GM18505 (cell line): Measurements from ENCODE around the gene S1PR5.
"Not testable (repeated sequence)": the region's sequence is repeated elsewhere in the genome, so short reads cannot be mapped to it uniquely, and the experiment has no call there.

Experiments
- ATAC-seq: cut with Tn5 transposase; IDR thresholded peaks from one replicate; pipeline ENCODE4 v1.9.1; 2021; ENCODE audit not compliant: unreplicated experiment
- POLR2A ChIP-seq: IDR thresholded peaks from 4 replicates; pipeline ENCODE4 v1.6.1; 2011; ENCODE audit warnings: borderline replicate concordance; ENCODE audit not compliant: insufficient read depth, insufficient read length; ENCODE audit errors: extremely low read depth

Gene S1PR5

DNA sequence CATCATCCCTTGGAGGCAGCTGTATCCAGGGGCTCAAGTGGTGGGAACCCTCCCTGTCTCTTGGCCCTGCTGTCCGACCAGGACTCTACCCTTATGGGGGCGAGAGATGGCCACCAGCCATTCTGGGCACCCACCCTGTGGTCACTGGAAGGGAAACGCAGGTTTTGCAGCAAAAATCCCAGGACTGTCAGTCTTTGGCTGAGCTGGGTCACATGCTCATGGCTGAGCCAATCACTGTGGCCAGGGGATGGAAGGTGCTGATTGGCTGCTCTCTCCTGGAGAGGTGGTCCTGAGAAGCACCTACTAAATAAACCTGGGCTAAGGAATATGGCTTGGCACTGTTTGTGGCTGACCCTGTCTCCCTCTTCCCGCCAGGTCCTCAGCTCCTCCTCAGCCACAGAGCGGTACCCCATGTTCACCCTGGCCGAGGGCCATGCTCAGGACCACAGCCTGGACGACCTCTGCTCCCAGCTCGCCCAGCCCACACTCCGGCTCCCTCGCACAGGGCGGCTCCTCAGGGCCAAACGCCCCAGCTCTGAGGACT is 35.3 kb upstream of the S1PR5 start:
- peak; percentile 19 for TF ChIP-seq POLR2A
- ATAC-seq, result no peak

DNA sequence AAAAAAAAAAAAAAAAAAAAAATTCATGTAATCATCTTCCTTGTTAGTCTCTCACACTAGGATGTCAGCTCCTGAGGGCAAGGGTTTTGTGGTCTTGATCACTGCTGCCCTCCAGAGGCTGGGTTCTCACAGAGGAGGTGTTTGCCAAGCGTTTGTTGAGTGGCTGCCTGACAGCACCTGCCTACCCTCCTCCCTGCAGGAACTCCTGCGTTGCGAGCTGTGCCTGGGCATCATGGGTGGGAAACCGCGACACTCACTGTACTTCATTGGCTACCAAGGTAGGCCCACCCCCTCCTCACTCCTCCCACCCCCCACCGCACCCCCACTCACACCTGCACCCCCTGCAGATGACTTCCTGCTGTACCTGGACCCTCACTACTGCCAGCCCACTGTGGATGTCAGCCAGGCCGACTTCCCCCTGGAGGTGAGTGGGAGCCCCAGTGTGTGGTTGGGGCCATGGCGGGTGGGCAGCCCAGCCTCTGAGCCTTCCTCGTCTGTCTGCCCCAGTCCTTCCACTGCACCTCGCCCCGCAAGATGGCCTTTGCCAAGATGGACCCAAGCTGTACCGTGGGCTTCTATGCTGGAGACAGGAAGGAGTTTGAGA is 34.6 kb upstream of the S1PR5 start:
- ATAC-seq, result no peak
- no peak for TF ChIP-seq POLR2A

DNA sequence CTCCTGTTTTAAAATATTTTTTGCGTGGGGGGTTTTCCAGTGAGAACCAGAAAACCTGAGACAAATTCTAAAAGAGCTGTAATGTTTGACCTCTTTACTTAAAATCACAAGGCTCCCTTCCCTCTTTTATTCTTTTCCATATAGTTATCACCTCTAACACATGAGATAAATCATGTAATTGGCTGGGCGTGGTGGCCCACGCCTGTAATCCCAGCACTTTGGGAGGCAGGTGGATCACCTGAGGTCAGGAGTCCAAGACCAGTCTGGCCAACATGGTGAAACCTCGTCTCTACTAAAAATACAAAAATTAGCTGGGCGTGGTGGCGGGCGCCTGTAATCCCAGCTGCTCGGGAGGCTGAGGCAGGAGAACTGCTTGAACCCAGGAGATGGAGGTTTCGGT is 33.8 kb upstream of the S1PR5 start:
- not testable (repeated sequence) for ATAC-seq

DNA sequence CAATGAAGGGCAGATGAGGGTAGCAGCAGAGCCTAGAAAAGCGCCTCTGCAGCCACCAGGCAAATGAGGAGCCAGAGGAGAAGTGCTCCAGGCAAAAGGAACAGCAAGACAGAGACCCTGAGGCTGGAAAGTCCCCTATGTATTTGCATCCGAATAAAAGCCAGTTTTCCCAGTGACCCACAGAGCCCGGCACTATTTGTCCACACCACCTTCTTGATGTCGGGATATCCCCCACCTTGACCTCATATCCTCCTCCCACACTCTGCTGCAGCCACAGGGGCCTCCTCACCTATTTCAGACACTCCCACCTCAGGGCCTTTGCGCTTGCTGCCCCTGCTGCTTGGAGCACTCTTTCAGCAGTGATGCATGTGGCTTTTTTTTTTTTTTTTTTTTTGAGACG is 33.1 kb upstream of the S1PR5 start:
- no peak for ATAC-seq
- TF ChIP-seq POLR2A, result no peak

DNA sequence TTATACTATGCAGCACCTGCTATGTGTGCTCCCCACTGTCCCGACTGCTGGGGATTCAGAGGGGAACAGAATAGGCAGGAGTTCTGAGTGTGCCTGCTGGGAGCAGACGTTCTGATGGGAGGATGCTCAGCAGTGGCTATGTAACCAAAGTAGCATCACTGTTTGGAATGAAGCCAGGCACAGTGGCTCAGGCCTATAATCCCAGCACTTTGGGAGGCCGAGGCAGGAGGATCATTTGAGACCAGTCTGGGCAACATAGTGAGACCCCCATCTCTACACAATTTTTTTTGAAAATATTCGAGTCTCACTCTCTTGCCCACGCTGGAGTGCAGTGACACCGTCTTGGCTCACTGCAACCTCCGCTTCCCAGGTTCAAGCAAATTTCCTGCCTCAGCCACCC is 32.5 kb upstream of the S1PR5 start:
- no peak for TF ChIP-seq POLR2A
- no peak for ATAC-seq

DNA sequence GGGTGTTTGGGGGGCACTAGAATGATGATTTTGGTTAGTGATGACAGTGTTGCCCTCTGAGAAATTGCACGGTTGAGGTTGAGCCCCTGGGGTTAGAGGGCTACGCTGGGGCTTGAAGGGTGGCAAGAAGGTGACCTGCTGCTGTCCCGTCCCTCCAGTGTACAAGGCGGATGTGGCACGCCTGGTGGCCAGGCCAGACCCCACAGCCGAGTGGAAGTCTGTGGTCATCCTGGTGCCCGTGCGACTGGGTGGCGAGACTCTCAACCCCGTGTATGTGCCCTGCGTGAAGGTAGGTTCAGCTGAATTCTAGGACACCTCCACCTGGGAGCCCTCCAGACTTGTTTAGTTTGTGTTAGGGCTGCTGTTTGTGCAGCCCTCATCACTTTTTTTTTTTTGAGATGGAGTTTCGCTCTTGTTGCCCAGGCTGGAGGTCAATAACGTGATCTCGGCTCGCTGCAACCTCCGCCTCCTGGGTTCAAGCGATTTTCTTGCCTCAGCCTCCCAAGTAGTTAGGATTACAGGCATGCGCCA is 31.6 kb upstream of the S1PR5 start:
- TF ChIP-seq POLR2A, result no peak
- no peak for ATAC-seq

DNA sequence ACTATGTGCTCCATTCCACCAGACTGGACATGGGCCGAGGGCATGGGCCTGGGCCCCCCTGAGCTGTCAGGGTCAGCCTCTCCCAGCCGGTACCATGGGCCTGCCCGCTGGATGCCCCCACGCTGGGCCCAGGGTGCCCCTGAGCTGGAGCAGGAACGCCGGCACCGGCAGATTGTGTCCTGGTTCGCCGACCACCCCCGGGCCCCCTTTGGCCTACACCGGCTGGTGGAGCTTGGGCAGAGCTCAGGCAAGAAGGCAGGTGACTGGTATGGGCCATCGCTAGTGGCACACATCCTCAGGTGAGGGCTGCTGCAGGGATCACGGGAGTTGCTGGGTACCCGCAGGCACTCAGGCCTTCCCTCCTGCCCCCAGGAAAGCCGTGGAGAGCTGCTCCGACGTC is 29.6 kb upstream of the S1PR5 start:
- no peak for ATAC-seq
- TF ChIP-seq POLR2A, result no peak

DNA sequence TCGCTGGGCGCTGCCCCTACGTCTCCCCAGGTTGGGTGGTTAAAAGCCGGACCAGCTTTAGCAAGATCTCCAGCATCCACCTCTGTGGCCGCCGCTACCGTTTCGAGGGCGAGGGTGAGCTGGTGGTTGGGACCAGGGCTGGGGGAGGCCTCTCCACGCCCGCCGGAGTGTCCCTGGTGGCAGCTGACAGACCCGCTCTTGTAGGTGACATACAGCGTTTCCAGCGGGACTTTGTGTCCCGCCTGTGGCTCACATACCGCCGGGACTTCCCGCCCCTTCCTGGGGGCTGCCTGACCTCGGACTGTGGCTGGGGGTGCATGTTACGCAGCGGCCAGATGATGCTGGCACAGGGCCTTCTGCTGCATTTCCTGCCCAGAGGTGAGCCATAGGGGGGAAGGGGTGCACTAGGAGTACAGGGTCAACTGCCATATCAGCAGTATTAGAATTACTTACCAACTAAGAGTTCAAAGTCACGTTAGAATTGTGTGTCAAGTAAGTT is 27.6 kb upstream of the S1PR5 start:
- ATAC-seq, result no peak
- TF ChIP-seq POLR2A, result no peak

DNA sequence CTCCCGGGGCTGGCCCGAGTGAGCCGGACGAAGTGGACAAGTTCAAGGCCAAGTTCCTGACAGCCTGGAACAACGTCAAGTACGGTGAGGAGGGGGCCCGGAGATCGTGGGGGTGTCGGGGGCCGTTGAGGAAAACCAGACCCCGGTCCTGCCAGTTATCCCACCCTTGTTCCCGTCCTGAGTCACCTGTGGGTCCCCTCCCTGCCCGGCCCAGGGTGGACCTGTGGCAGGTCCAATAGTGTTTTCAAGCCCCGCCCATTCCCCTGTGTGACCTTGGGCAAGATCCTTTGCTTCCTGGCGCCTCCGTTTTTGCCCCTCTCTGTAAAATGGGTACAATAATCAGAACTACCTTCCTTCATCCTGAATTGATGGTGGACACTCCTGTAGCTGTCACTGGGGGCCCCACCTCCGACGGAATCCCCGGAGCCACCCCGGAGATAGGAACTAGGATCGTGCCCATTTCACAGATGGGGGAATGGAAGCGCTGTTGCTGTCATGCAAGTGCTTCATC is 27.1 kb upstream of the S1PR5 start:
- no peak for TF ChIP-seq POLR2A
- ATAC-seq, result peak; percentile 11

DNA sequence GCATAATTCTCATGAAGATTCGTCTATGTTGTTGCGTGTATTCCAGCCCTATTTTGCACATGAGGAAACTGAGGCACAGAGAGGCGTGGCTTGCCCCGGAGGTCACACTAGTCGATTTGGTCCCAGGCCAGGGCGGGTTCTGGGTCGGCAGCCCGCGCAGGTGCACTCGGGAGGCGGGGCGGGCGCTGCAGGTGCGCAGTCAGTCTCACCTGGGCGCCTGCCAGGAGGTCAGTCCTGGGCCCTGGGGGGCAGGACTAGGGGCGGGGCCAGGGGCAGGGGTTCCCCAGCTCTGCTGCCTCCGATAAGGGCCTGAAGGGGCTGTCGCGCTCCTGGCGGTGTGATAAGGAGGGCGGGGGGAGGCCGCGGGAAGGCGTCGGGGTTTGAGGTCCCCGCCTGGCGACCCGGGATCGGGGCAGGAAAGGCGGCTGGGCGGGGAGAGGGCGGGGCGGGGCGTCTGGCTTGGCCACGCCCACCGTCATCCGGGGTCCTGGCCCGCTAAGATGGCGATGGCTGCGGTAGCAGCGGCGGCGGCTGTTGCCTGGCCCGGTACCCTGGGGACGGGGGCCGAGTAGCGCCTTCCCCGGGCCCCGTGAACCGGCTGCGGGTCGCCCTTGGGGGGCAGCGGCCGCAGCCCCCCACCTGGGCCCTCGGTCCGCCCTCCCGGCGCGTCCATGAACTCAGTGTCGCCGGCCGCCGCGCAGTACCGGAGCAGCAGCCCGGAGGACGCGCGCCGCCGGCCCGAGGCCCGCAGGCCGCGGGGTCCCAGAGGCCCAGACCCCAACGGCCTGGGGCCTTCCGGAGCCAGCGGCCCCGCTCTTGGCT is 26.4 kb upstream of the S1PR5 start, which contains the start of gene ATG4D:
Gene ATG4D, plus strand, starts transcription at position 485 of the 822 bp plus-strand sequence. Its CDS starts 187 bp downstream, at position 672.
- ATAC-seq, result peak; percentile 57
- TF ChIP-seq POLR2A, result peak; percentile 85

DNA sequence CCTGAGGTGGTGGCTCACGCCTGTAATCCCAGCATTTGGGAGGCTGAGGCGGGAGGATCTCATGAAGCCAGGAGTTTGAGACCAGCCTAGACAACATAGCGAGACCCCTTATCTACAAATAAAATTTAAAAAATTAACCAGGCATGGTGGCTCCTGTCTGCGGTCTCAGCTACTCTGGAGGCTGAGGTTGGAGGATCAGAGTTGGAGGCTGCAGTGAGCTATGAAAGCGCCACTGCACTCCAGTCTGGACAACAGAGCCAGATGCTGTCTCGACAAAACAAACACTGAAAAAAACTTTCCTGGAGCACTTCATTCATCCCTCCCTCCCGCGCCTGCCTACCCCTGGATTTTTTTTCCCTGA is 25.8 kb upstream of the S1PR5 start:
- no peak for ATAC-seq
- no peak for TF ChIP-seq POLR2A

DNA sequence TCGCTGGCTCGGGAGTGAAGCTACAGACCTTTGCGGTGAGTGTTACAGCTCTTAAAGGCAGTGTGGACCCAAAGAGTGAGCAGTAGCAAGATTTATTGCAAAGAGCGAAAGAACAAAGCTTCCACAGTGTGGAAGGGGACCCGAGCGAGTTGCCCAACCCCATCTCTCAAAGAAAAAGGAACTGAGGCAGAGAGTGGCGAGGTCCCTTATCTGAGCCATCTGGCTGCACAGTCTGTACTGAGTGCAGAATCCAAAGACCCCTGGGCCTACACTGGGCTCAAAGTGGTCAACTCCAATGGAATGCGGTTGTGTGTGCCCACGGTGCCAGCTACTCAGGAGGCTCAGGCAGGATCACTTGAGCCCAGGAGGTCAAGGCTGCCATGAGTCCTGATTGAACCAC is 21.8 kb upstream of the S1PR5 start:
- not testable (repeated sequence) for ATAC-seq

DNA sequence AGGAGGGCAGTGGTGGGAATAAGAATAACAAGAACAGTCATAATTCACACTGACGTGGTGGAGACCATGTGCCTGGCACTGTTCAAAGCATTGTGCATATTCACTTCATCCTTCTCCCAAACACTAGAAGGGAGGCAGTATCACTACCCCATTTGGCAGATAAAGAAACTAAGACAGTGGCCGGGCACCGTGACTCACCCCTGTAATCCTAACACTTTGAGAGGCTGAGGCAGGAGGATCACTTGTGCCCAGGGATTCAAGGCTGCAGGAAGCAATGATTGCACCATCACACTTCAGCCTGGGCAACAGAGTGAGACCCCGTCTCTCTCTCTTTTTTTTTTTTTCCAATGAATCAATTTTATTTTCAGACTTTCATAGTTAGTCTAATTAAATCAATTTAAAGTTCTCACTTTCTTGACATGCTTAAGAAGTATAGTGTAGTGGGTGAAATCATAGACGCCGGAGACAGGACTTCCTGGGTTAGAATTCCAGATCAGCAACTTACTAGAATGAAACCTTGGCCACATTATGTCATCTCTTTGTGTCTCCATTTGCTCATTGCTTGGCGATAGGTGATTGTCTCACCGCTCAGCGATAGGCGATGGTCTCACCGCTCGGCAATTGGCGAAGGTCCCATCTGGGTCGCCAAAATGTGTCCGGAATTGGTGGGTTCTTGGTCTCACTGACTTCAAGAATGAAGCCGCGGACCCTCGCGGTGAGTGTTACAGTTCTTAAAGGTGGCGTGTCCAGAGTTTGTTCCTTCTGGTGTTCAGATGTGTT is 21.1 kb upstream of the S1PR5 start:
- TF ChIP-seq POLR2A, result no peak
- no peak for ATAC-seq
